Activated T-helper 1 cell treated with anti-CD3 and anti-CD28 coated beads, Interleukin-2, amount 50 U/mL, for 16 hours (primary cell): ENCODE data around the gene FOXN3.
"Not testable (repeated sequence)": the region's sequence is repeated elsewhere in the genome, so short reads cannot be mapped to it uniquely, and the experiment has no call there.

ENCODE experiments used
- DNase-seq, 2 donors: peaks; one replicate each; pipeline ENCODE4 v3.0.0-alpha.2; 2020; ENCODE audit warnings: low read depth in 1 of 2, low spot score in 1 of 2

Gene FOXN3

DNA sequence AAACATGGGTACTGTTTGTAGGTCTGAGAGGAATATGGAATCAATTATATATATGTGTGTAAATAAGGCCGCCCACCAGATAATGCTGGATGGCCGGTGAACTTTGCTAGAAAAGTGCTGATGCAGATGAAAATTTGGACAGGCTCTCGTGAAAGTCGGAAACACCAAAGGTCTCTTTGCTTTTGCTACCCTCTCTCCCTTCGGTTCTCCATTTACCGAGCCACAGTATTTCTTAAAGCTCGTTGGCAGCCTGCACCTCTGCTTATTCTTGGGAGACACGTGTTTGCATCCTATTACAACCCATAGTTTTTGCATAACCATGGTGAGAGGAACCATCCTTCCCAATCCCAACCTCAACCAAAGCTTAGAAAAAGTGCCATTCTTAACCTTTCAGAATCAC is 109.6 kb downstream of the FOXN3 start:
- no peak for DNase-seq

DNA sequence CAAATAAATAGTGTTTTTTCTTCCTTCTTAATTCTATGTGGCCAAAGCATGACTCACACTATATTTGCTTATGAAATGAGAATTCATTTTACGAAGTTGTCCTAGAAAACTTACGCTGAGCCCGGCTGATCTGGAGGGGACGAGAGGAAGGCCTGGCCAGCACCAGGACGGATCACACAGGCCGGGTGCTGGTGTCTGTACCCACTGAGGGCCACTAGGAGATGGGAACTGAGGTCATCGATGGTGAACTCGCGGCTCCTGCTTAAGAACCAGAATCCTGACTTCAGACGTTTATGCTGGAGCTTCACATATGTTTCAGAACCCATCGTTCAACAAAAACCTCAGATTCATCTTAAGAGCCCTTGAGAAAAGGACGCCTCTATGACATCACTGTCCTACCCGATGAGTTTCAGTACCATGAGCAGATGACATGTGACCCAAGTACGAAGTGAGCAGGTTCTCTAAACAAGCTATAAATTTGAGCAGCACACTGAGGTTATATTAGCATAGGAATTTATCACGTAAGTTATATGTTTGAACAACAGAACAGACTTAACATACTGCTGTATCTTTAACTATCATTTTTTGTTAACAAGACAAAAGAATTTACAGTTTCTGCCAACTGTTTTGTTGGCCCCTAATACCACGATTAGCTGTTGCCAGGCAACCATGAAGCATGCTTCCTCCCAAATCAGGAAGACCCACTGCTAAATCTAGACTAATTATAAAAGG is 111.9 kb downstream of the FOXN3 start:
- no peak for DNase-seq

DNA sequence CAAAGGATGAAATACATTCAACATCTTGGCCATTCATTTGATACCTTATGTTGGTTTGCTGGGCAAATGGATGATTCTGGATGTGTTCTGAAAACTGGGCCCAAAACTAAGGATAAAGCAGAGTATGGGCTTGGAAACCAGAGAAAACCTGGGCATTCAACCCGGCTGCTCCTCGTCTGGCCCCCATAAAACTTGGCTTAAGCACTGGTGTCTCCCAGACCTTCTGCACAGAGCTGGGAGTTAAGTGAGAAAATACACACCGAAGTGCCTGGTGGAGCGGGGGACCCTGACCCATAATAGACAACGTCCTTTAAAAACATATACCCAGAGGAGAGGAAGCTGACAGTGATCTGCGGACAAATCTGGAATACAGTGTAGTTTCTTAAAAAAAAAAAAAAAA is 112.5 kb downstream of the FOXN3 start:
- DNase-seq = no peak

DNA sequence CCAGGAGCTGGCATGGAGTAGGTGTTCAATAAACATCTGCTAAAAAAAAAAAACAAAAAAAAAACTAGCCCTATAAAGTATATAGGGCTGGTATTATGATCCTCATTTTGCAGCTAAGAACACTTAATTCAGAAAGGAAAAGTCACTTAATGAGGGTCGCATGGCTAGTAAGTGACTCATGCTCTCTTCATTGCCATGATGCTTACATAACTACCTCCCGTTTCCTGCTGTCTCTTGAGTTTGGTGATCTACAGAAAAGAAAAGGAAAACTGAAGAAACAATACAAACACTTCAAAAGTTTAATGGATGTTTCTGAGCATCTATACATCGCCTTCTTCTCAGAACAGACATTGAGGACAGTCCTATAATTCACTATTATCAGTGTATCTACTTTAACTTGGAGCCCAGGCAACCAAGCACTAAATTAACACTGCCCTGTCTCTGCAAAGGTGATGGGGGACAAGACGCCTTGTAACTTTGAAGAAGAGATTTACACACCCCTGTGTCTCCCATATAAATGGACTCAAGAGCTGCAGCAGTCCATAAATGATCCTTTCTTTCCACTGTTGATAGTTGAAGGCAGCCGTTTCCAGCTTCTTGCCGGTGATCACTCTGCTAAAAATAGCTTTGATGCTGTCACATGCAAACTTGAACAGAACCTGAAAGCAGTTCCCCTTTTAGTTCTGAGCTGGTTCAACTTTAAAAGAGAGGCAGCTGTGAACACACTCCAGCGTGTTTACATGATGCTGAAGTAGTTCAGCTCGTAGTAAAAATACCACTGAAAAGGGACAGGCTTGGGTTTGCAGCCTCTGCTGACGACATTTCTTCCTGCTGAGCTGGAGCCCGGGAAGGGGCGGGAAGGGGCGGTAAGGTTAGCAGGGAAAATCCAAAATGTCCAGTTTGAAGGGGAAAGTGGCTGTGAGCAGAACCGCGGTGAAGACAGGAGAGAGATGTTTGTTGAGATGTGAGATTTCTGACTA is 113.3 kb downstream of the FOXN3 start:
- DNase-seq = no peak

DNA sequence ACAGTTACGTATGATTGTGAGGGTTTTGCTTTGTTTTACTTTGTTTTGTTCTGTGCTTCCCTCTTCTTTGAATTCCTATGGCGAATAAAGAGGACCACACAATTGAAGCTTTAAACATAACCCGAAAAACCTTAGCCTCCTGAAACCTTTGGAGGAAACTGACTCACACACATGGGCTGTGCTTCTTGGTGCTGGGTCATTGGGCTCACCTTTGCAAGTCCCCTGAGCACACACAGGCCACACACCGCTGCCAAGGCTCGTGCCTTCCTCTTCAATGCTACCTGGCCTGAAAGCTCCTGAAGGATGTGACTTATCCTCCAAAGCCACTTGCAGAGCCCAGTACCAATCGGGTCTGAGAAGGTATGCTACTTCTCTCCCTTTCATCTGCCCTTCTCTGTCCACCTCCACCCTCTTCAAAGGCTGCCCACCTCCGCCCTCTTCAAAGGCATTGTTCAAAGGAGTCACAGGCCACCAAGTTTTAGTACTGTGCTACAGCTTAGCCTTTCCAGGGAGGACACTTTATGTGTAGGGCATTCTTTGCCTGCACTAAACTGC is 114.6 kb downstream of the FOXN3 start:
- DNase-seq = no peak

DNA sequence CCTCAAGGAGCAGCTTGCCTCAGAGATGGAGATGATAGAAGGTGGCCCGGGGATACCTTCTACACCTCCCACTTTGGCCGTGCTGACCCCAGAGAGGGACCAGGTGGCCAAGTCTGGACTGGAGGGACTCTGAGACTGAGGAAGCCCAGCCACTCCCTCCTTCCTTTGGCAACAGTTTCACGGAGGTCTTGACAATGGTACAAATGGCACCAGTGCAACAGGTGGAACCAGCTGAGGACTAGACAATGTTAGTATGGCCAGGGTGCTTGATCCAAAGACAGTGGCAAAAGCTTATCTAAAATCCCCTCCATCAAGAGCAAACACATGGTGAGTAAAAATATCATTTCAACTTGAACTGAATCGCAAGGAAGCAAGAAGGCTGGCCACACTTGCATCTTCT is 117.4 kb downstream of the FOXN3 start:
- no peak for DNase-seq

DNA sequence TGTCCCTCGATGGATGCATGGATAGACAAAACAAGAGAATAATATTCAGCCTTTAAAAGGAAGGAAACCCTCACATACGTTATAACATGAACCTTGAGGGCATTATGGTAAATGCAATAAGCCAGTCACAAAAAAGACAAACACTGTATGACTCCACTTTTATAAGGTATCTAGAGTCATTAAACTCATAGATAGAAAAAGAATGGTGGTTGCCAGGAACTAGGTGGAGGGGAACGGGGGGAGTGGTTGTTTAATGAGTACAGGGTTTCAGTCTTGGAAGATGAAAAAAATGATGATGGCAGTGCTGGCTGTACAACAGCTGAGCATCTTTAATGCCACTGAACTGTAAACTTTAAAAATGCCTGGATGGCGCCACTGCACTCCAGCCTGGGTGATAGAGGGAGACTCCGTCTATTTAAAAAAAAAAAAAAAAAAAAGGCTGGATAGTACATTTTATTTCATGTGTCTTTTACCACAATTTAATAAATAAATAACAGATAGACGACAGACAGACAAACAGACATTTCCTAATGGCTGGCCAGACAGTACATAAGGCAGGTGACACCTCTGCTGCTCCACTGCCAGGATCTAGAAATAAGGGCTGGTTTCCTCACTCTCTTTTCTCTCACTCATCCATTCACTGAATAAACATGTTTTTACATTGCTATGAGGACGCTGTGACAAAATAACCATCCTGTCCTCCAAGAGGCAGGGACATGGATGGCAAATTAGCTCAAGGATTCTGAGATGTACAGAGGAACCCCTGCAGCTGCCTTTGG is 118.8 kb downstream of the FOXN3 start:
- no peak for DNase-seq

DNA sequence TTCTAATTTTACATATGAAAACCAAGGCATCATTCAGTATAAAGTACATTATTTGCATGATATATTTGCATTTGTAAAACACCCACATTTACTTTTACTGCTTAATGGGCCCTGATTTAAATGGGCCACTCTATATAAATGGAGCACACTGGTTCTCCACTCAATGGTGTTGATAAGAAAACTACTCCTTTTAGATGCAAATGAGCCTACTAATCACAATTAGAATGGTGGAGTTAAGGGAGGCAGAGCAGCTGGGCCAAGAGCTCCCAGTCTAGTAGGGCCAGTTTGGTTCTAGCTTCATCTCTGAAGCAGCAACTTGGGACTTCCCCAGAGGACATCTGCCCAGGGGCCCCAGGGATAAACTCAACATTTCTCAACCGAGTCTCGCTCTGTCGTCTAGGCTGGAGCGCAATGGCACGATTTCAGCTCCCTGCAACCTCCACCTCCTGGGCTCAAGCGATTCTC is 120.7 kb downstream of the FOXN3 start:
- no peak for DNase-seq

DNA sequence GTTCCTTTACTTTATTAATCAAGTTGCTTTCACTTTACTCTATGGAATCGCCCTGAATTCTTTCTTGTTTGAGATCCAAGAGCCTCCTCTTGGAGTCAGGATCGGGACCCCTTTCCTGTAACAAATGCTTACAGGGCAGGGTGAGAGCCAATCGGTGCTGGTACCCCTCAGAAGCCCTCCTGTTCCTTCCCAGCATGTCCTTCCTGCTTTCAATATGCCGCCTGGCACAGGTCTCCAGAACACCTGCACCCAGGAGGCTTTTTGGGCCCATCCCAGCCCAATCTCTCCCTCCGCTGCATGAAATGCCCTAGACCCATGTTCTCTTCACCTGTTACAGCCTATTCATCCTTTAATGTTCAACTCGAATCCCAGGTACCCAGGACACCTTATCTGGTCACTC is 122.2 kb downstream of the FOXN3 start:
- no peak for DNase-seq

DNA sequence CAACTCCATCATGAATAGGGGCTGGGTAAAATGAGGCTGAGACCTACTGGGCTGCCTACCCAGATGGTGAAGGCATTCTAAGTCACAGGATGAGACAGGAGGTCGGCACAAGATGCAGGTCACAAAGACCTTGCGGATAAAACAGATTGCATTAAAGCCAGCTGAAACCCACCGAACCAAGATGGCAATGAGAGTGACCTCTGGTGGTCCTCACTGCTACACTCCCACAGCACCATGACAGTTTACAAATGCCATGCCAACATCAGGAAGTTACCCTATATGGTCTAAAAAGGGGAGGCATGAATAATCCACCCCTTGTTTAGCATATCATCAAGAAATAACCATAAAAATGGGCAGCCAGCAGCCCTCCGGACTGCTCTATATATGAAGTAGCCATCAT is 122.6 kb downstream of the FOXN3 start:
- not testable (repeated sequence) for DNase-seq

DNA sequence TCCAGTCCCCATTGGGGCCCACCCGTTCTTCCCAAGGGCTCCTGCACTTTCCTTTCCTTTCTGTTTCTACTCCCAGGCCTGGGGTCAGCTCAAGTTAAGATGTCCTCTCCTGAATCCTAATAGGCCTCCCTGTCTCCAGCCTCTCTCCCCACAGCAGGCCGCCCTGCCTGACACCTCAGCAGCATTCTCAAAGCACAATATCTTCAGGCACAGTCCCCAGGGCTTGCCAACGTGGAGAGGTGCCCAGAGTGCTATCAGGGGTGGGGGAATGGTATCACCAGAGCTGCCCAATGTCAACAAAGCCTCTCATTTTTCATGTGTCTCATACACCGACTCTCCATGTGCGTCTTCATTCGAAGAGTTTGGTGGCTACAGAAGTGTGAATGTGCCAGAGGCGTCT is 123.0 kb downstream of the FOXN3 start:
- no peak for DNase-seq

DNA sequence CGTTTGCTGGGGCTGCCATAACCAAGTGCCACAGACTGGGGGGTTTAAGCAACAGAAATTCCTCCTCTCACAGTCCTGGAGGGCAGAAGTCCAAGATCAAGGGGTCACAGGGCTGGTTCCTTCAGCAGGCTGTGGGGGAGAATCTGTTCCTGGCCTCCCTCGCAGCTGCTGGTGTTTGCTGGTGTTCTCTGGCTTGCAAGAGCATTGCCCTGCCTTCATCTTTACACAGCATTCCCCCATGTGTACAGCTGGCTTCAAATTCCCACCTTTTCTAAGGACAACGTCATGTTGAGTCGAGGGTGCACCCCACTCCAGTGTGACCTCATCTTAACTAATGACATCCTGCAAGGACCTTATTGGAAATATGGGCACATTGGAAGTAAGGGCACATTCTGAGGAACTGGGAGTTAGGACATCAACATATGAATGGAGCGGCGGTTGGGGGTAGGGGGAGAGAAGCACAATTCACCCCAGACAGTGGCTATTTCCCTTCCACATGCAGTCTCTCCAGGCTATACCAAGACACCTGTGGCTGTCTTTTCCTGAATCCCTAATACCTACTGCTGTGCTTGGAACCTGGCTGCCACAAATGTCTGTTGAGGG is 123.6 kb downstream of the FOXN3 start:
- DNase-seq = no peak

DNA sequence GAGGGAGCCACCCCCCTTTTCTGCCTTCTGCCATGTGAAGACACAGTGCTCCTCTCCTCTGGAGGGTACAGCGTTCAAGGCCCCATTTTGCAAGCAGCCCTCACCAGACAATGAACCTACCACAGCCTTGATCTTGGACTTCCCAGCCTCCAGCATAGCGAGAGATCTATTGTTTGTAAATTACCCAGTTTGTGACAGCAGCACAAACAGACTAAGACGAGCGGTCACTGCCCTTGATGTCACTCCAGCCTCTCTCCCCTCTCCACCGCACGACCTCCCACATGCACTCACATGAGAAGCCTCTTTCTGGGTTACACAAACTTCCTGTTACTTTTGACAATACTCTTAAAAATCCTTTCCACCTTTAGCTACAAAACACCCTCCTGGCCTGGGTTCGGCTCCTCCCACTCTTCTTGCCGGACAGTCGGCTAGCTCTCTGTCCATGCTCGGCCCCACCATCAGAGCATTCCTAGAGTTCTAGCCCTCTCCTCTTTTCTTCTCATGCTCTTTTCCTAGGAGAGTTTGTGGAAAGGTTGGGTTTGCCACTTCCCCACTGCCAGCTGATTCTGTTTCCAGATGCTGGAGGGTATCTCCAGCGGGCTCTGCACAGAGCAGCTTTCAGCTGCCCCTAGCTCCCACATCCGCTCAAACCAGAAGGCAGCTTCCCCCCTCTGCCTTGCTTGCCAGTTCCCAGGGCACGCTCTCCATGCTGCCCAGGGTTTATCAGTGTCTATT is 124.3 kb downstream of the FOXN3 start:
- DNase-seq = no peak

DNA sequence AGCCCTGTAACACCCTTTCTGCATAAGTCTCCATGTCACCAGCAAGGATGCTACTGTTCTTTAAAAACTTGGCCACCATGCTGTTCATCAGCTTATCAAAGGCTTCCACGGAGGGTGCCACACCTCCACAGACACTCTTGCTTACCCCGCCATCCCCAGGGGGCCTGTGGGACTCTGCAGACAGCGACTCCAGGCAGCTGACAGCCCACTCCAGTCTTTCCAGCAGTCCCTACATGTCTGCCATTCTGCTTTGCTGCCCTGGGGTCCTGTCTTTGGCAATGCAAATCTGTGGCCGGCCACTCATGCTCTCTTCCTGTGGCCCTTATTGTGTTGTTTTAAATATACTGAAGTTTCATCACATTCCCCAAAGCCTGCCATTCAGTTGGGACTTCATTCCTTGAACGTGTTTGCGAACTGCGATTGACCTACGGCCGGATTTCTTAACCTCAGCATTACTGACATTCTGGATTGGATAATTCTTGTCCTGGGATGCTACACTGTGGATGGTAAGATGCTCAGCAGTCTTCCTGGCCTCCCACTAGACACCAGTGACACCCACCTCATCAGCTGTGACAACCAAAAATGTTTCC is 125.6 kb downstream of the FOXN3 start:
- DNase-seq = no peak

DNA sequence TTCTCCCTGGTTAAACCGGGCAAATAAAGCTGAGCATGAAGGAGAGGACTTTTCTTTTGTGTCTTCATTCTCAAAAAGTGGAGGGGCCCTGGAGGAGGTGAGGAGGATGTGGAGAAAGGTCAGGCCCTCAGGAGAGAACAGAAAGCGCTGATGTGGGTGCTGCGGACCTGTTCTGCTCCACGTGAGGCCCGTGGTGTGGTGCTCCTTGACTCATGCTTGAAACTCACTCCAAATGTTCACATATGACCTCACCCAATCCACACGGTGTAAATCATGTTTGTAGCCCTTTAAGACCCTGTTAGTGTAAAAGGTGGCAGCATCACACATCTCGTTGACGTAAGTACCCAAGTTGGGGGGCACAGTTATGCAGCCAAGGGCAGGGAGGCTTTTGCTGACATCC is 126.2 kb downstream of the FOXN3 start:
- DNase-seq = no peak

DNA sequence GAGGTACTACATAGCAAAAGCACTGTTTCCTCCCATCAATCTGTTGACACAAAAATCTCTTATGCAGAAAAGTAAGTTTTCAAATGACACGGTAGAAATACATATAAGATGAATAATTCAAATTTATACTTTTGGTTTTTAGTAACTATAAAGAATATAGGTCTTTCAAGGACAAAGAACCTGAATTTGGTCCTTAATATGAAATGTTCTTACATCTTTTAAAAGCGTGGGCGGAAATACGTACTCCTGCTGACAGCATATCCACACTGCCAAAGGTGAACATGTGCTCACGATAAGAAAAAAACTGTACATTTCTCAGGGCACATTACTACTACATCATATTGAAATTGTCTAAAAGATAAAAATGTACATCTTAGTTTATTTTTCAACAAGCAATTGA is 127.6 kb downstream of the FOXN3 start:
- no peak for DNase-seq

DNA sequence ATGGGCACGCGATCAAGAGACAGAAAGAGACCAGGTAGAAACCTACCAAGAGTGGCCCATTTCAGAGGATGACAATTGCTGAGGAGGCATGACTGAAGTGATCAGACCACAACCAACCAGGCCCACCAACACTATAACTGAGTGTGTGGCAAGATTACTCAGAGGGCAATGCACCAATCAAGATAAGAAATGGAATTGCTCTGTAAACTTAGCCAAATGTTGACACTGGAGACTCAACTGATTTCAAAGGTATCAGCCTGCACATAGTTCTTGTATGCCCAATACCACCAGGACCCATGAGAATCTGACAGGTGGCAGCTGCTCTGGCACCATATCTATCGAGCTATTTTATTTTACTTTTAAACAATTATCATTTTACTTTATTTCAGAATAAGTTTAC is 128.9 kb downstream of the FOXN3 start:
- no peak for DNase-seq

DNA sequence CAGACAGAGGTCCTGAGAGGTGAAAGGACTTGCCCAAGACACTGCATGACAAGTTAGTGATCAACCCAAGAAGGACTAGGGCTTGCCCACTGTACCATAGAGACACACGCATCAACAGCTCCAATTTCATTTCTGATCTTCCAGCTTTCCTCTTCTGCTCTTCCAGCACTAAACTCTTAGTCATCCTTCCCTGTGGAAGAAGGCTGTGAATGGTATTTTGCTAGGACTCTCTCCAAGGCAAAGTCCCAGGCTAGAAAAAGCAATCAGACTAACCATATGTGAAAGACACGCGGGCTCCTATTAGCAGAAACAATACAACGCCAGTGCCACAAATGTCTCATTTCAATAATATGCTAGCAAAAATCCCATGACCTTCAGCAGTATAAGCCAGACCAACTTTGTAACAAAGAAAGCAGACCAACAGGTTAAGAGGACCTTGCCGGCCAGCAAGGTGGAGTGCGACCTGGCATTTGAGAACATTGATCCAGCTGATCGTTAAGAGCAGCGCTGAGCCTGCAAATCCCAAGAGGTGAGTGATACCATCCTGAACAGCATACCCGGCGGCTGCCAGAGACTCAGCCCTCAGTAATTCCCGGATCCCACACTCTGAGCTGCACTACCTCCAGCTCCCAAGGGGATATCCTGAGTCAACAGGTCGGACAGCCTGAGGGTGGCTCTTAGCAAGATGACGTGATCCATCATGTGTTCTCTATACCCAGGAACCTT is 132.5 kb downstream of the FOXN3 start:
- DNase-seq = no peak
